DND-41 (cell line): ENCODE measurements around the gene GTF2H1.

Source experiments
- ATAC-seq: fragments of 200-7000 bp; cut with Tn5 transposase; 3 replicates; pipeline ENCODE4 v1.9.1; 2021; ENCODE audit warnings: low read depth; ENCODE audit not compliant: insufficient read depth
- DNase-seq: peaks from one replicate; pipeline ENCODE4 v3.0.0-alpha.2; 2020
- H2AFZ ChIP-seq: 2 replicates; pipeline ENCODE4 v1.6.0; 2012; ENCODE audit warnings: low read depth, low read length
- H3K27ac ChIP-seq: 2 replicates; pipeline ENCODE4 v1.5.1; 2012; ENCODE audit warnings: low read length, inconsistent platforms
- H3K27me3 ChIP-seq: fragments of 200-600 bp; sonication (generic); 2 replicates; pipeline ENCODE4 v1.6.0; 2012; ENCODE audit warnings: low read length, mild to moderate bottlenecking, inconsistent platforms; ENCODE audit not compliant: insufficient read depth, poor library complexity
- H3K36me3 ChIP-seq: 2 replicates; pipeline ENCODE4 v1.5.1; 2012; ENCODE audit warnings: low read length, inconsistent platforms; ENCODE audit not compliant: insufficient read depth
- H3K4me1 ChIP-seq: 2 replicates; pipeline ENCODE4 v1.5.1; 2012; ENCODE audit warnings: mild to moderate bottlenecking, low read length; ENCODE audit not compliant: insufficient read depth
- H3K4me2 ChIP-seq: 2 replicates; pipeline ENCODE4 v1.6.0; 2012; ENCODE audit warnings: mild to moderate bottlenecking, moderate library complexity, low read length, inconsistent platforms; ENCODE audit not compliant: insufficient read depth
- H3K4me3 ChIP-seq, 2 experiments: fragments of 200-600 bp in 1 of 2; shearing (Covaris generic) in 1 of 2; 2 replicates each; pipeline ENCODE4 v1.5.1; 2012 to 2016; ENCODE audit warnings: inconsistent platforms in 2 of 2, low read length in 2 of 2, mild to moderate bottlenecking in 2 of 2, low read depth in 1 of 2, moderate library complexity in 1 of 2
- H3K79me2 ChIP-seq: 2 replicates; pipeline ENCODE4 v1.6.0; 2012; ENCODE audit warnings: low read length, inconsistent platforms; ENCODE audit not compliant: insufficient read depth
- H3K9ac ChIP-seq: 2 replicates; pipeline ENCODE4 v1.6.0; 2012; ENCODE audit warnings: low read depth, mild to moderate bottlenecking, inconsistent platforms, low read length, moderate library complexity
- H3K9me3 ChIP-seq: 2 replicates; pipeline ENCODE4 v1.5.1; 2012; ENCODE audit warnings: low read length, moderate library complexity, mild to moderate bottlenecking, inconsistent platforms; ENCODE audit not compliant: insufficient read depth, severe bottlenecking
- H4K20me1 ChIP-seq: 2 replicates; pipeline ENCODE4 v1.6.0; 2012; ENCODE audit warnings: low read length; ENCODE audit not compliant: insufficient read depth
- EZH2 ChIP-seq: IDR thresholded peaks from 3 replicates; pipeline ENCODE4 v1.6.1; 2012; ENCODE audit warnings: borderline replicate concordance, low read depth, mild to moderate bottlenecking, moderate library complexity, low read length, inconsistent platforms; ENCODE audit not compliant: severe bottlenecking
- TF ChIP-seq, protein P1 (sequence below): IDR thresholded peaks from 2 replicates; pipeline ENCODE4 v1.5.1; 2012; ENCODE audit warnings: borderline replicate concordance, low read length, moderate library complexity, mild to moderate bottlenecking; ENCODE audit not compliant: poor library complexity, severe bottlenecking; ENCODE audit errors: extremely low read depth

GTF2H1 gene

DNA sequence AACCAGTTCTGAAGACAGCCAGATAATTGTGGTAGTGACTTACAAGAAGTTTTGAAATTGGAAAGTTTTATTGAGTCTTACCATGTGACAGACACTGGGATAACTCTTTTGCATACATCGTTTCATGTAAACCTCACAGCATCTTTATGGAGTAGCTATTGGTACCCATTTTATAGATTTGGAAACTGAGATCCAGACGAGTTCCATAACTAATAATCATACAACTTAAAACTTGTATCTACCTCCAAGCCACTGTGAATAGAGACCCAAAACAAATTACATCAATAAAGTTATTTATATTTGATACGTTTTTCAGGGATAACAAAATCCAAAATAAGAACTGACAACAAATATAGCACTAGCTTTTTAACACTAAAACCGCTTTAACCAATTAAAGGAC is 36.3 kb downstream of the GTF2H1 start:
- Histone ChIP-seq H3K4me1 (no peaks in the 10 kb centered on the region), H3K4me2 (no peak overlapping the region), H3K27ac (no peak overlapping the region), H3K9me3 (no peaks in the 10 kb centered on the region), H3K9ac (no peak overlapping the region), H2AFZ (no peak overlapping the region), H3K4me3 (no peak overlapping the region), H4K20me1 (no peaks in the 10 kb centered on the region), H3K79me2 (no peaks in the 10 kb centered on the region), H3K27me3 (no peaks in the 10 kb centered on the region), H3K36me3 (peaks cover 81% of the 10 kb centered on the region)
- no peak for DNase-seq
- no peak for TF ChIP-seq EZH2
- TF ChIP-seq, protein P1, sequence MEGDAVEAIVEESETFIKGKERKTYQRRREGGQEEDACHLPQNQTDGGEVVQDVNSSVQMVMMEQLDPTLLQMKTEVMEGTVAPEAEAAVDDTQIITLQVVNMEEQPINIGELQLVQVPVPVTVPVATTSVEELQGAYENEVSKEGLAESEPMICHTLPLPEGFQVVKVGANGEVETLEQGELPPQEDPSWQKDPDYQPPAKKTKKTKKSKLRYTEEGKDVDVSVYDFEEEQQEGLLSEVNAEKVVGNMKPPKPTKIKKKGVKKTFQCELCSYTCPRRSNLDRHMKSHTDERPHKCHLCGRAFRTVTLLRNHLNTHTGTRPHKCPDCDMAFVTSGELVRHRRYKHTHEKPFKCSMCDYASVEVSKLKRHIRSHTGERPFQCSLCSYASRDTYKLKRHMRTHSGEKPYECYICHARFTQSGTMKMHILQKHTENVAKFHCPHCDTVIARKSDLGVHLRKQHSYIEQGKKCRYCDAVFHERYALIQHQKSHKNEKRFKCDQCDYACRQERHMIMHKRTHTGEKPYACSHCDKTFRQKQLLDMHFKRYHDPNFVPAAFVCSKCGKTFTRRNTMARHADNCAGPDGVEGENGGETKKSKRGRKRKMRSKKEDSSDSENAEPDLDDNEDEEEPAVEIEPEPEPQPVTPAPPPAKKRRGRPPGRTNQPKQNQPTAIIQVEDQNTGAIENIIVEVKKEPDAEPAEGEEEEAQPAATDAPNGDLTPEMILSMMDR = no peak
- no peak for ATAC-seq

DNA sequence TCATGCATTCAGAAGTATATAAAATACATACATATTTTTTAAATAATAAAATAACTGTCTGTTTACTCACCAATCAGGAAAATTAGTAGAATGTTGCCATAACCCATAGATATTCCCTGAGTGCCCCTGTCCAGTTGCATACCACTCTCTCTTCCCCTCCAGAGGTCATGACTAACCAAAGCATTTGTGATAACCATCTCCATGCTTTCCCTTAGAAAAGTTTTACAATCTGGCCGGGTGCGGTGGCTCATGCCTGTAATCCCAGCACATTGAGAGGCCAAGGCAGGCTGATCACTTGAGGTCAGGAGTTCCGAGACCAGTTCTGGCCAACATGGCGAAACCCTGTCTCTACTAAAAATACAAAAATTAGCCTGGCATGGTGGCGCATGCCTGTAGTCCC is 38.8 kb downstream of the GTF2H1 start:
- H3K36me3 ChIP-seq = peaks cover 86% of the 10 kb centered on the region
- H4K20me1 ChIP-seq = no peaks in the 10 kb centered on the region
- ATAC-seq (no peak), DNase-seq (no peak)
- H3K4me1 ChIP-seq = no peaks in the 10 kb centered on the region
- no peak overlapping the region for H3K9ac ChIP-seq
- H3K4me2 ChIP-seq = no peak overlapping the region
- TF ChIP-seq, protein P1 = no peak
- TF ChIP-seq EZH2 = no peak
- H3K27ac ChIP-seq = no peak overlapping the region
- no peaks in the 10 kb centered on the region for H3K27me3 ChIP-seq
- no peaks in the 10 kb centered on the region for H3K79me2 ChIP-seq
- H3K9me3 ChIP-seq = no peaks in the 10 kb centered on the region
- H2AFZ ChIP-seq = no peak overlapping the region
- H3K4me3 ChIP-seq = no peak overlapping the region

DNA sequence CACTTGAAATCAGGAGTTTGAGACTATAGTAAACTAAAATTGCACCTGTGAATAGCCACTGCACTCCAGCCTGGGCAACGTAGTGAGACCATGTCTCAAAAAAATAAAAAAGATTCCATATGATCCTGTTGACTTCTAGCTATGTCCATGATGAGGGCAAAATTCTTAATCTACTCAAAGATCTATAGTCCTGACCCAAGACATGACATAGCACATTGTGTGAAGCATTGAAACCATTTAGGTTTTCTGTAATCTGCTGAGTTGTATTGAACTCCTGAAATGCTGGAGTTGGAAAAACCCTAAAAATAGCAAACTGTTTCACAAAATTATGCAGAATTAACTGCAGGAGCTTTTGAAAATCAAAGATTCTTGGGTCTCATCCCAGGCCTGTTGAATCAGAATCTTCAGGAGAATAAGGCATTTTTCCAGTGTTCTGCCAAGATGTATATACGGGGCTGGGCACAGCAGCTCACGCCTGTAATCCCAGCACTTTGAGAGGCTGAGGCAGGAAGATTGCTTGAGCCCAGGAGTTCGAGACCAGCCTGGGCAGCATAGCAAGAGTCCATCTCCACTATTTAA is 42.2 kb downstream of the GTF2H1 start:
- no peak overlapping the region for H3K27ac ChIP-seq
- H3K36me3 ChIP-seq = peaks cover 74% of the 10 kb centered on the region
- no peaks in the 10 kb centered on the region for H4K20me1 ChIP-seq
- H3K9me3 ChIP-seq = no peaks in the 10 kb centered on the region
- TF ChIP-seq, protein P1 = no peak
- no peak for TF ChIP-seq EZH2
- H3K4me2 ChIP-seq = no peak overlapping the region
- no peaks in the 10 kb centered on the region for H3K4me1 ChIP-seq
- ATAC-seq (no peak), DNase-seq (no peak)
- H3K27me3 ChIP-seq = no peaks in the 10 kb centered on the region
- no peak overlapping the region for H3K4me3 ChIP-seq
- no peak overlapping the region for H2AFZ ChIP-seq
- no peak overlapping the region for H3K9ac ChIP-seq
- no peaks in the 10 kb centered on the region for H3K79me2 ChIP-seq
